ENCODE measurements around the gene TMEM128.
"Not testable (repeated sequence)": the region's sequence is repeated elsewhere in the genome, so short reads cannot be mapped to it uniquely, and the experiment has no call there.

GRCh38 chr4:4213674-4214073 lies 34.3 kb downstream of the TMEM128 start:
- TF ChIP-seq CTCF (IDR thresholded peaks at IDR 0.05; ENCODE audit: low read length); EZH2 (optimal IDR thresholded peaks at IDR 0.05; ENCODE audit: low read depth, low read length): not testable (repeated sequence)
